SK-N-SH (cell line): ENCODE measurements around the gene CLTCL1.

ENCODE experiments used
- CTCF ChIP-seq: fragments of 200-600 bp; sonication (generic); IDR thresholded peaks from 2 replicates; pipeline ENCODE4 v1.6.1; 2017; ENCODE audit warnings: antibody characterized with exemption, mild to moderate bottlenecking, moderate library complexity
- ELF1 ChIP-seq: IDR thresholded peaks from 2 replicates; pipeline ENCODE4 v1.4.0; 2012
- EZH2phosphoT487 ChIP-seq: fragments of 200-600 bp; sonication (generic); IDR thresholded peaks from 2 replicates; pipeline ENCODE4 v1.6.1; 2017; ENCODE audit warnings: low read depth, mixed run types, mild to moderate bottlenecking, antibody characterized with exemption, moderate library complexity, borderline replicate concordance
- POLR2AphosphoS5 ChIP-seq: IDR thresholded peaks from 2 replicates; pipeline ENCODE4 v1.6.1; 2012; ENCODE audit warnings: low read depth, low read length
- RAD21 ChIP-seq: IDR thresholded peaks from 2 replicates; pipeline ENCODE4 v1.6.1; 2012; ENCODE audit warnings: mild to moderate bottlenecking, low read length
- SIN3A ChIP-seq: IDR thresholded peaks from 2 replicates; pipeline ENCODE4 v1.6.1; 2012; ENCODE audit warnings: low read depth, mild to moderate bottlenecking, low read length, moderate library complexity, borderline replicate concordance
- SMC3 ChIP-seq: IDR thresholded peaks from 2 replicates; pipeline ENCODE4 v1.6.1; 2012; ENCODE audit warnings: low read depth, low read length, improper control_type of control experiment
- USF2 ChIP-seq: fragments of 150-350 bp; IDR thresholded peaks from 2 replicates; pipeline ENCODE4 v1.6.1; 2017; ENCODE audit warnings: antibody characterized with exemption, low read length, low read depth, borderline replicate concordance
- YY1 ChIP-seq: IDR thresholded peaks from 2 replicates; pipeline ENCODE4 v1.4.0; 2012; ENCODE audit warnings: low read depth, mild to moderate bottlenecking

DNA sequence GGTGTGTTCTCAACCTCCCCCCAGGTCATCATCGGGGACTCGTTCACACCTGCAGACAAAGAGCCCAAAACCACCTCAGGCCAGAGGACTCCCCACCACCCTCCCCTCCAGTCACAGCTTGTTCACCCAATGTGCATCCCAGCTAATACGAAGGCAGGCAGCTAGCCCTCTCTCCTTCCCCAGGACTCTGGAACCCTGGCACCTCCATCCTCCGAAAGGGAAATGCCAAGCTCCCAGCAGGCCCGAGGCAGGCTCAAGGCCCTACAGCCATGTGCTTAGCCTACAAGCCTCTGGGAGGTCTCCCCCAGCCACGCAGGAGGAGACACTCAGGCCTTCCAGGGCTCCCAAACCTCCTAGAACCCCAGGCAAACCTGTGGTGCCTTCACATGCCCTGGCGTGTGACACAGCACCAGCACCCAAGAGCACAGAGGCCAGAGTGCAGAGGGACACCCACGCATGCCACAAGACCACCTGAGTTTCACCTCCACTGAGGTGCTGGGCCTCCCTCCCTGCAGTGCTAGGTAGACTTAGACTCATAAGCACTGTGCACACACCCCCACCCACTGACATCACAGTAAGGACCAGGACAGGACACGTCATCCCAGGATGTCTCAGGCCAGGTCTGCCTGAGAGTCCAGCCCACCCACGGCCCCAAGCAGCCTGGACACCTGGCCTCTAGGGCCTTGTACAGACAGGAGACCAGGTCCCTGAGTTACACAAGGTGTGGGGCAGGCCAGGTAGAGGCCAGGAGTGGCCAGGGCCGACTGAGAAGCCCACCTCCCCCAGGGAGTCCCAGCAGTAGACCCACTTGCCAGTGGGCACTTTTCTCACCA lies 153.9 kb downstream of the CLTCL1 start:
- TF ChIP-seq CTCF (no peak), USF2 (no peak), ELF1 (no peak), SIN3A (no peak), EZH2phosphoT487 (no peak), RAD21 (no peak), YY1 (no peak), POLR2AphosphoS5 (no peak), SMC3 (no peak)
